ENCODE results near the gene PTPN22. TPM values are rescaled to one million over a fixed set of nuclear protein-coding genes. Genes with fewer than 3 reads are reported as not detected.

Gene PTPN22
- total RNA-seq, 2 donors from 2014 or later = 2.9 to 4.6 TPM

DNA sequence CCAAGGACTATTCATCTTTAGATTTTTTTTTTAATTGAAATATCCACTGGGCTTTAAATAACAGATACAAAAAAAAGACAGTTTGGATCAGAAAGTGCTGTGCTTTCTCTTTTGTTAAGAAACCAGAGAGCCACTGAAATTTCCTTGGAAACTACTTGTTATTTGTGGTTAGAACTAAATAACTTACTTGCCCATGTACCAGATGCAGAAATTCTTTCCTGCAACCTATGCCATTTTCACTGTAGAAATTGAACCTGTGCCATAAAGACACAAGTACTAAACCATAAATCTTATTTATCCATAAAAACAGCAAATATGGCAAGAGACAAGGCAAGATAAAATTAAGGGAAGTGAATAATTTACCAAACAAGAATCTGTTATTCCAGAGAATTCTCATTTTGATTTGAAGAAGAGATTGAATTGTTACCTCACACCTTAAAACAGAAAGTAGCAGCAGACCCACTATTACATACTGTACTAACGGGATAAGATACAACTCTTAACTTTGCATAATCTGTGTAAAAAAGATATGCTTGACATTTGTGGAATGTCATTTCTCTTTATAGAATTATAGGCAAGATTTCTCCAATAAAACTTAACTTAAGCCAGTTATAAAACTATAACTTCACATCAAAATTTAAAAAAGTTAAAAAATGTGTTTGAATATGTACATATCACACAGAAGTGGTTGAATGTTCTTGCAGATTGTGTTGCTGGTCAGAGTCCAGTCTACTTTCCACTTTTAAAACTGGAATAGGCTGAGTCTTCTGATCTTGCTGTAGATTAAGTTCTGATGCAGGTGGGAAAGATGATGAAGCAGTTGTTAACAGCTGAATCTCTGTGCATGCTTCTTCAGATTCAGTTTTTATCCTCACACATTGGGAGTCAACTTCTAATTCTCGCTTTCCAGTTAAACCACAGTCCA is 105.9 kb downstream of the PTPN22 start:
- DNase-seq (no peak), ATAC-seq (no peak)
- intact Hi-C loops (cut with DNase I) = no loop called here
- Histone ChIP-seq H3K36me3 (replicated peaks in 1 of 2; ENCODE audit: insufficient read depth in 1 of 2, low read depth in 2 of 2) (peaks cover 0 to 8% of the 10 kb centered on the region in 2 donors), H3K9me3 (no peaks in the 10 kb centered on the region), H3K4me3 (no peak overlapping the region), H3K4me1 (peaks cover 6% of the 10 kb centered on the region), H3K27me3 (no peaks in the 10 kb centered on the region), H3K27ac (no peak overlapping the region)
- TF ChIP-seq, protein P1, sequence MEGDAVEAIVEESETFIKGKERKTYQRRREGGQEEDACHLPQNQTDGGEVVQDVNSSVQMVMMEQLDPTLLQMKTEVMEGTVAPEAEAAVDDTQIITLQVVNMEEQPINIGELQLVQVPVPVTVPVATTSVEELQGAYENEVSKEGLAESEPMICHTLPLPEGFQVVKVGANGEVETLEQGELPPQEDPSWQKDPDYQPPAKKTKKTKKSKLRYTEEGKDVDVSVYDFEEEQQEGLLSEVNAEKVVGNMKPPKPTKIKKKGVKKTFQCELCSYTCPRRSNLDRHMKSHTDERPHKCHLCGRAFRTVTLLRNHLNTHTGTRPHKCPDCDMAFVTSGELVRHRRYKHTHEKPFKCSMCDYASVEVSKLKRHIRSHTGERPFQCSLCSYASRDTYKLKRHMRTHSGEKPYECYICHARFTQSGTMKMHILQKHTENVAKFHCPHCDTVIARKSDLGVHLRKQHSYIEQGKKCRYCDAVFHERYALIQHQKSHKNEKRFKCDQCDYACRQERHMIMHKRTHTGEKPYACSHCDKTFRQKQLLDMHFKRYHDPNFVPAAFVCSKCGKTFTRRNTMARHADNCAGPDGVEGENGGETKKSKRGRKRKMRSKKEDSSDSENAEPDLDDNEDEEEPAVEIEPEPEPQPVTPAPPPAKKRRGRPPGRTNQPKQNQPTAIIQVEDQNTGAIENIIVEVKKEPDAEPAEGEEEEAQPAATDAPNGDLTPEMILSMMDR (IDR thresholded peaks at IDR 0.05) = no peak
- no peak for TF ChIP-seq POLR2A (IDR thresholded peaks at IDR 0.05)
- WGBS, 2 donors = 81 to 88% methylated on average over 2 of the region's 2 CpGs

Other genes starting within 250 kb of the PTPN22 start
- 10 to 100 TPM in 1 of 2 donors, 1 to 10 TPM in 1; 9.3 to 29.7 TPM for gene PHTF1, start 112.2 kb downstream of the PTPN22 start, total RNA-seq
- 10 to 100 TPM; 14.2 to 17.4 TPM for gene RSBN1, start 59.2 kb downstream of the PTPN22 start, total RNA-seq
- 10 to 100 TPM; 13.5 to 28.0 TPM for gene BCL2L15, start 15.9 kb upstream of the PTPN22 start, total RNA-seq
- 10 to 100 TPM; 21.3 to 33.0 TPM for gene AP4B1, start 33.1 kb upstream of the PTPN22 start, total RNA-seq
- 1 to 10 TPM; 1.3 to 2.1 TPM for gene DCLRE1B, start 33.6 kb upstream of the PTPN22 start, total RNA-seq
- 10 to 100 TPM; 22.7 to 30.1 TPM for gene HIPK1, start 57.6 kb upstream of the PTPN22 start, total RNA-seq
- 10 to 100 TPM in 1 of 2 donors, 1 to 10 TPM in 1; 9.9 to 30.7 TPM for gene OLFML3, start 107.8 kb upstream of the PTPN22 start, total RNA-seq